HepG2 (cell line): Measurements from ENCODE around the gene MILR1. TPM values are rescaled to one million over a fixed set of nuclear protein-coding genes. Genes with fewer than 3 reads are reported as not detected.
A peak's percentile ranks its signal among the peaks of the same experiment; 100 is the strongest.

ENCODE experiments used
- ATAC-seq: fragments of 200-7000 bp; cut with Tn5 transposase; 3 replicates; pipeline ENCODE4 v1.9.1; 2020; ENCODE audit warnings: mild to moderate bottlenecking, moderate library complexity
- BruUV-seq: library from RNA; stranded (reverse); fragments of 400-500 nt; replicated peaks from 2 replicates; lab custom pipeline; 2021; lab: Mats Ljungman, UMichigan
- CTCF ChIA-PET: fragments of 300-600 bp; formaldehyde crosslinking; extraction: SDS; loops from one replicate; lab custom pipeline; 2021; ENCODE audit warnings: low total read pairs, inconsistent platforms, low intra/inter-chr PET ratio; lab: Yijun Ruan, JAX
- POLR2A ChIA-PET: fragments of 350-600 bp; sonication (Branson Sonifier 250); formaldehyde crosslinking; loops from one replicate; lab custom pipeline; 2020; ENCODE audit warnings: antibody characterized with exemption, inconsistent platforms; lab: Yijun Ruan, JAX
- DNase-seq: peaks from one replicate; pipeline ENCODE4 v3.0.0-alpha.2; 2015; ENCODE audit warnings: low spot score
- FAIRE-seq: peaks from 3 replicates; lab custom pipeline; 2011; peaks lifted over from hg19 to GRCh38; lab: Jason Lieb, UNC
- H2AFZ ChIP-seq: one replicate; pipeline ENCODE4 v1.6.1; 2011; ENCODE audit warnings: low read length, inconsistent platforms
- H3K27ac ChIP-seq: fragments of 300-600 bp; 3 replicates; pipeline ENCODE4 v1.8.0; 2011; ENCODE audit warnings: mixed run types, mild to moderate bottlenecking, mixed read lengths, low read length, inconsistent platforms; ENCODE audit not compliant: insufficient read depth; ENCODE audit errors: extremely low read length
- H3K27me3 ChIP-seq, 2 experiments: fragments of 200-600 bp in 1 of 2; 2 replicates in 1 of 2; 3 replicates in 1 of 2; pipeline versions ENCODE4 v1.6.0 to v1.8.0; 2011; ENCODE audit warnings: low read length in 2 of 2, mild to moderate bottlenecking in 2 of 2, moderate library complexity in 2 of 2, inconsistent platforms in 1 of 2; ENCODE audit not compliant: insufficient read depth in 2 of 2, control insufficient read depth in 1 of 2
- H3K36me3 ChIP-seq, 2 experiments: fragments of 200-600 bp in 1 of 2; replicated peaks in 1 of 2; 2 replicates in 1 of 2; 3 replicates in 1 of 2; pipeline versions ENCODE4 v1.5.1 to v1.8.0; 2011; ENCODE audit warnings: low read length in 2 of 2, inconsistent platforms in 1 of 2; ENCODE audit not compliant: insufficient read depth in 2 of 2, control insufficient read depth in 1 of 2
- H3K4me1 ChIP-seq: 2 replicates; pipeline ENCODE4 v1.5.1; 2012; ENCODE audit warnings: low read length, inconsistent platforms; ENCODE audit not compliant: insufficient read depth
- H3K4me2 ChIP-seq: 2 replicates; pipeline ENCODE4 v1.6.0; 2011; ENCODE audit warnings: low read depth, low read length, inconsistent platforms
- H3K4me3 ChIP-seq, 3 experiments: fragments of 200-600 bp in 1 of 3; sonication (generic), shearing (Covaris generic) in 1 of 3; replicated peaks in 1 of 3; 2 replicates each; pipeline ENCODE4 v1.5.1; 2011 to 2016; ENCODE audit warnings: low read length in 3 of 3, inconsistent platforms in 2 of 3, low read depth in 2 of 3, mild to moderate bottlenecking in 2 of 3, control low read depth in 1 of 3, mixed read lengths in 1 of 3; ENCODE audit not compliant: insufficient read depth in 1 of 3
- H3K79me2 ChIP-seq: one replicate; pipeline ENCODE4 v1.6.1; 2011; ENCODE audit warnings: low read length, inconsistent platforms; ENCODE audit not compliant: insufficient read depth
- H3K9ac ChIP-seq: 2 replicates; pipeline ENCODE4 v1.6.0; 2011; ENCODE audit warnings: mild to moderate bottlenecking, low read depth, low read length, inconsistent platforms; ENCODE audit not compliant: insufficient read depth
- H3K9me3 ChIP-seq: 2 replicates; pipeline ENCODE4 v1.5.1; 2012; ENCODE audit warnings: mild to moderate bottlenecking, low read length
- H4K20me1 ChIP-seq: 2 replicates; pipeline ENCODE4 v1.6.0; 2011; ENCODE audit warnings: inconsistent platforms, mild to moderate bottlenecking, low read length, moderate library complexity; ENCODE audit not compliant: insufficient read depth
- RFXAP ChIP-seq: sonication (generic); formaldehyde crosslinking; IDR thresholded peaks from 2 replicates; pipeline ENCODE4 v1.4.0; 2020; ENCODE audit warnings: missing genetic modification reagents, borderline replicate concordance
- YEATS4 ChIP-seq: sonication (generic); formaldehyde crosslinking; IDR thresholded peaks from 2 replicates; pipeline ENCODE4 v1.4.0; 2020; ENCODE audit warnings: missing genetic modification reagents, borderline replicate concordance
- ZNF121 ChIP-seq: sonication (generic); formaldehyde crosslinking; IDR thresholded peaks from 2 replicates; pipeline ENCODE4 v1.5.0; 2020; ENCODE audit warnings: mild to moderate bottlenecking, missing genetic modification reagents
- WGBS: methylation state at CpG from one replicate; pipeline ENCODE4 v1.1.6; 2017; ENCODE audit warnings: low lambda C conversion rate; 5-methylcytosine and 5-hydroxymethylcytosine counted together
- in situ Hi-C: cut with HindIII; loops from 2 replicates; pipeline ENCODE4 v1.10.0; 2017; ENCODE audit warnings: low pct_unique_long_range_greater_than_20kb; ENCODE audit not compliant: extremely low pct_ligation_motif_present
- intact Hi-C: fragments of 100-400 bp; cut with micrococcal nuclease; formaldehyde crosslinking; loops from one replicate; pipeline ENCODE4 v1.10.0; 2022; ENCODE audit not compliant: unreplicated experiment
- polyA plus RNA-seq, 8 experiments: library from polyadenylated mRNA; depleted of rRNA in 3 of 8; stranded (reverse) in 7 of 8; unstranded in 1 of 8; fragments of >200 nt; fragmentation: Illumina TruSeq in 4 of 8; extraction: Trizol in 4 of 8; gene quantifications; 2 replicates each; pipeline versions ENCODE4 v1.2.1 to v1.2.3, GENCODE V29; 2011 to 2016; ENCODE audit warnings: low read depth in 4 of 8, missing spikeins in 1 of 8, mixed read lengths in 1 of 8; ENCODE audit not compliant: insufficient read depth in 1 of 8
- total RNA-seq, 5 experiments: library from RNA; depleted of rRNA; stranded (reverse); fragments of >200 nt; fragmentation: Illumina TruSeq; extraction: Trizol; gene quantifications; 2 replicates each; pipeline ENCODE4 v1.2.3, GENCODE V29; 2016; ENCODE audit warnings: low read depth in 1 of 5
- TF ChIP-seq, protein P1 (sequence below): sonication (generic); formaldehyde crosslinking; IDR thresholded peaks from 2 replicates; pipeline ENCODE4 v1.4.0; 2020; ENCODE audit warnings: mild to moderate bottlenecking, missing genetic modification reagents
- TF ChIP-seq, protein P2 (sequence below): IDR thresholded peaks from 2 replicates; pipeline ENCODE4 v1.6.1; 2018; ENCODE audit warnings: missing genetic modification reagents, mild to moderate bottlenecking, missing compliant biosample characterization

The MILR1 gene
- total and polyA plus RNA-seq, 2 of the 13 experiments (the other 11 are each of a cell fraction or from before 2014, with no cell fraction given): 0.27 to 1.7 TPM

DNA sequence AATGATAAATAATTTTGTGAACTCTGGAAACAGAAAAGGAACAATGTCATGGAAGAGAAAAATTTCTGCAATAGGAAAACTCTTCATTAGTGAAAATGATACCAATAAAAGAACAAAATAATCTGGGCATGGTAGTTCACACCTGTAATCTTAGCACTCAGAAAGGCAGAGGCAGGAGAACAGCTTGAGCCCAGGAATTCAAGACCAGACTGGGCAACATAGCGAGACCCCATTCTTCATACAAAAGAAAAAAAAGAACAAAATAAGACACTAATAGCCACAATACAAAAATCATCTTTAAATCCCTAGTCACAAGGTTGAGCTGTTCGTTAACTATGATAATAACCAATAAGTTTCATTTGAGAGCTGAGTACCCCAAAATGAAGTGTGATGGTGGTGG is 39.4 kb downstream of the MILR1 start:
- DNase-seq (no peak), FAIRE-seq (no peak), ATAC-seq (no peak)
- Histone ChIP-seq H3K9ac (no peak overlapping the region), H3K27me3 (no peaks in the 10 kb centered on the region), H3K9me3 (no peaks in the 10 kb centered on the region), H3K4me1 (0 out of 2 replicates have a peak, but pooled peaks cover 5% of the 10 kb centered on the region), H2AFZ (no peak overlapping the region), H3K4me2 (no peak overlapping the region), H3K27ac (no peak overlapping the region), H3K4me3 (no peak overlapping the region), H4K20me1 (no peaks in the 10 kb centered on the region; the same call in 1 of the 2 replicates), H3K36me3 (peaks cover 13 to 55% of the 10 kb centered on the region in 2 experiments), H3K79me2 (peaks cover 6% of the 10 kb centered on the region)
- in situ Hi-C loops: no loop called here
- BruUV-seq: no TSS peak
- ChIA-PET POLR2A (no interaction called here), CTCF (interaction anchor here (4.8 kb wide), 1 partner anchor 69 kb away, joined by 57 read pairs; no protein-coding TSS in a partner anchor)
- WGBS: 95% methylated on average over 2 of the region's 2 CpGs
- TF ChIP-seq ZNF121 (CRISPR knock-in tag) (peak; percentile 69), YEATS4 (no peak)
- intact Hi-C loops: no loop called here

DNA sequence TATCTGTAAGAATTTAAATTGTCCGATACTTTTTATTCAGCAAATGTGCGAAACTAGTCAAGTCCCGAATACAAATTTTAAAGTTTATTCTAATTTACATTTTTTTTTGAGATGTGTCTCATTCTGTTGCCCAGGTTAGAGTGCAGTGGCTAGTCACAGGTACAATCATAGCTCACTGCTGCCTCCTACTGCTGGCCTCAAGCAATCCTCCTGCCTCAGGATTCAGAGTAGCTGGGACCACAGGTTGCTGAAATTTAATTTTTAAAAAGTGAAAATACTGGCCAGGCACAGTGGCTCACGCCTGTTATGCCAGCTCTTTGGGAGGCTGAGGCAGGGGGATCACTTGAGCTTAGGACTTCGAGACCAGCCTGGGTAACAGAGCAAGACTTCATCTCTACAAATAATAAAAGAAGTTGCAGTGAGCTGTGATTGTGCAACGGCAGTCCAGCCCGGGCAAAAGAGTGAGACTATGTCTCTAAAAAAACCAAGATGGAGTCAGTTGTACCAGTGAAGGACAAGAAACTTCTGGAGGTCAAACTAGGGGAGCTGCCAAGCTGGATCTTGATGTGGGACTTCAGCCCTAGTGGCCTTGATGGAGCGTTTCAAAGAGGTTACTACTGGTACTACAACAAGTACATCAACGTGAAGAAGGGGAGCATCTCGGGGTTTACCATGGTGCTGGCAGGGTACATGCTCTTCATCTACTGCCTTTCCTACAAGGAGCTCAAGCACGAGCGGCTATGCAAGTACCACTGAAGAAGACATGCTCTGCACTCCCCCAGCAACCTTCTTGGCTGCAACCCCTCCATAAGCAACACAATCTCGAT is 42.3 kb downstream of the MILR1 start:
- Histone ChIP-seq H3K27ac (no peak overlapping the region), H3K4me2 (no peak overlapping the region), H3K4me3 (no peak overlapping the region), H3K36me3 (peaks cover 10 to 32% of the 10 kb centered on the region in 2 experiments), H3K79me2 (peaks cover 29% of the 10 kb centered on the region), H3K4me1 (peaks cover 26% of the 10 kb centered on the region), H4K20me1 (peaks cover 3% of the 10 kb centered on the region; the same call in 1 of the 2 replicates), H3K9me3 (no peaks in the 10 kb centered on the region), H3K27me3 (no peaks in the 10 kb centered on the region; a peak in 1 of 5 replicates), H2AFZ (no peak overlapping the region), H3K9ac (no peak overlapping the region)
- WGBS: 93% methylated on average over 13 of the region's 13 CpGs
- intact Hi-C loops: loop anchor here (1.0 to 10.0 kb wide), 3 partner anchors 71 to 336 kb away; no protein-coding TSS in a partner anchor
- BruUV-seq: no TSS peak
- FAIRE-seq: peak; percentile 37
- peak; percentile 63 for ATAC-seq
- peak; percentile 57 for DNase-seq
- POLR2A ChIA-PET: interaction anchor here (1.0 to 2.7 kb wide), 3 partner anchors 10 to 71 kb away, joined by 3 to 23 read pairs (median 3); partner anchors contain the start of genes CEP95 and DDX5
- CTCF ChIA-PET: interaction anchor here (1.2 to 4.8 kb wide), 4 partner anchors 72 to 184 kb away, joined by 4 to 57 read pairs (median 6); no protein-coding TSS in a partner anchor
- in situ Hi-C loops: loop anchor here (5.0 to 10.0 kb wide), 2 partner anchors 69 to 186 kb away; no protein-coding TSS in a partner anchor
- 0 out of 2 replicates have a peak, but pooled peaks have one; percentile 47 for TF ChIP-seq RFXAP (CRISPR knock-in tag)
- TF ChIP-seq, protein P1, sequence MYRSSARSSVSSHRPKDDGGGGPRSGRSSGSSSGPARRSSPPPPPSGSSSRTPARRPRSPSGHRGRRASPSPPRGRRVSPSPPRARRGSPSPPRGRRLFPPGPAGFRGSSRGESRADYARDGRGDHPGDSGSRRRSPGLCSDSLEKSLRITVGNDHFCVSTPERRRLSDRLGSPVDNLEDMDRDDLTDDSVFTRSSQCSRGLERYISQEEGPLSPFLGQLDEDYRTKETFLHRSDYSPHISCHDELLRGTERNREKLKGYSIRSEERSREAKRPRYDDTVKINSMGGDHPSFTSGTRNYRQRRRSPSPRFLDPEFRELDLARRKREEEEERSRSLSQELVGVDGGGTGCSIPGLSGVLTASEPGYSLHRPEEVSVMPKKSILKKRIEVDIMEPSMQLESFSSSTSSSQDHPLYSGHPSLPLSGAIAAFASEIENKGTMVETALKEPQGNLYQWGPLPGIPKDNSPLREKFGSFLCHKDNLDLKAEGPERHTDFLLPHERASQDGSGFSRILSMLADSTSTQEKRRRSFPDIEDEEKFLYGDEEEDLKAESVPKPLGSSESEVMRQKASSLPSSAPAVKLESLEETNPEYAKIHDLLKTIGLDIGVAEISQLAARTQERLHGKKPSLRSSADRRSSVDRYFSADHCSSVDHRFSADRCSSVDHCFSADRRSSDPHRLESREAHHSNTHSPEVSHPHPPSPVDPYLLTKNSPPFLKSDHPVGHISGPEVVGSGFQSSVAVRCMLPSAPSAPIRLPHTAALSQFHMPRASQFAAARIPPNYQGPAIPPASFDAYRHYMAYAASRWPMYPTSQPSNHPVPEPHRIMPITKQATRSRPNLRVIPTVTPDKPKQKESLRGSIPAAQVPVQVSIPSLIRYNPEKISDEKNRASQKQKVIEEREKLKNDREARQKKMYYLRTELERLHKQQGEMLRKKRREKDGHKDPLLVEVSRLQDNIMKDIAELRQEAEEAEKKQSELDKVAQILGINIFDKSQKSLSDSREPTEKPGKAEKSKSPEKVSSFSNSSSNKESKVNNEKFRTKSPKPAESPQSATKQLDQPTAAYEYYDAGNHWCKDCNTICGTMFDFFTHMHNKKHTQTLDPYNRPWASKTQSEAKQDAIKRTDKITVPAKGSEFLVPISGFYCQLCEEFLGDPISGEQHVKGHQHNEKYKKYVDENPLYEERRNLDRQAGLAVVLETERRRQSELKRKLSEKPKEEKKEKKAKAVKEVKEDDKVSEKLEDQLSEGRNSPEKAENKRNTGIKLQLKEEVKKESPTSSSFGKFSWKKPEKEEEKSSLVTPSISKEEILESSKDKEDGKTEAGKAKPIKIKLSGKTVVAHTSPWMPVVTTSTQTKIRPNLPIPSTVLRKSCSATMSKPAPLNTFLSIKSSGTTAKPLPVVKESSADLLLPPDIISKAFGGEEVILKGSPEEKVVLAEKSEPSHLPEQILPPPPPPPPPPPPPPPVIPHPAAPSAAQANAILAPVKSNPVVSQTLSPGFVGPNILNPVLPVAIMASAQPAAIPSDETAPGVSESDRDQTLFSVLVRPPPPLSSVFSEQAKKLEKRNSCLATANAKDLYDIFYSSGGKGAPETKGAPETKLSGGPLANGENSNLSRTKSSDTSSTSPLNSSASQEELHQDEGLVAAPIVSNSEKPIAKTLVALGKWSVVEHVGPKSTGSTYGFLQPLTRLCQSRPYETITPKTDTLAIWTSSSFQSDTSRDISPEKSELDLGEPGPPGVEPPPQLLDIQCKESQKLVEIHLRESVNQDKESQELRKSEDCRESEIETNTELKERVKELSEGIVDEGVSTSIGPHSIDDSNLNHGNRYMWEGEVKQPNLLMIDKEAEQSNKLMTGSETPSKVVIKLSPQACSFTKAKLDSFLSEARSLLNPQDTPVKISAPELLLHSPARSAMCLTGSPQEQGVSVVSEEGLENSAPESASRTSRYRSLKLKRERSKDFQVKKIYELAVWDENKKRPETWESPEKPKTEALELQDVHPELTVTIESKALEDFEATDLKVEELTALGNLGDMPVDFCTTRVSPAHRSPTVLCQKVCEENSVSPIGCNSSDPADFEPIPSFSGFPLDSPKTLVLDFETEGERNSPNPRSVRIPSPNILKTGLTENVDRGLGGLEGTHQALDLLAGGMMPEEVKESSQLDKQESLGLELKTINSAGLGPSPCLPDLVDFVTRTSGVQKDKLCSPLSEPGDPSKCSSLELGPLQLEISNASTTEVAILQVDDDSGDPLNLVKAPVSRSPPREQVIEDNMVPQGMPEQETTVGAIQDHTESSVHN: 0 out of 2 replicates have a peak, but pooled peaks have one; percentile 51
- TF ChIP-seq, protein P2, sequence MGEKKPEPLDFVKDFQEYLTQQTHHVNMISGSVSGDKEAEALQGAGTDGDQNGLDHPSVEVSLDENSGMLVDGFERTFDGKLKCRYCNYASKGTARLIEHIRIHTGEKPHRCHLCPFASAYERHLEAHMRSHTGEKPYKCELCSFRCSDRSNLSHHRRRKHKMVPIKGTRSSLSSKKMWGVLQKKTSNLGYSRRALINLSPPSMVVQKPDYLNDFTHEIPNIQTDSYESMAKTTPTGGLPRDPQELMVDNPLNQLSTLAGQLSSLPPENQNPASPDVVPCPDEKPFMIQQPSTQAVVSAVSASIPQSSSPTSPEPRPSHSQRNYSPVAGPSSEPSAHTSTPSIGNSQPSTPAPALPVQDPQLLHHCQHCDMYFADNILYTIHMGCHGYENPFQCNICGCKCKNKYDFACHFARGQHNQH (CRISPR knock-in tag): 0 out of 2 replicates have a peak, but pooled peaks have one; percentile 24
